HCEC 1CT (cell line): Measurements from ENCODE around the gene ABHD17B.
A peak's percentile ranks its signal among the peaks of the same experiment; 100 is the strongest.
"Not testable (repeated sequence)": the region's sequence is repeated elsewhere in the genome, so short reads cannot be mapped to it uniquely, and the experiment has no call there.

Source experiments
- DNase-seq: peaks from one replicate; pipeline ENCODE4 v3.0.0-alpha.2; 2017

ABHD17B gene

DNA sequence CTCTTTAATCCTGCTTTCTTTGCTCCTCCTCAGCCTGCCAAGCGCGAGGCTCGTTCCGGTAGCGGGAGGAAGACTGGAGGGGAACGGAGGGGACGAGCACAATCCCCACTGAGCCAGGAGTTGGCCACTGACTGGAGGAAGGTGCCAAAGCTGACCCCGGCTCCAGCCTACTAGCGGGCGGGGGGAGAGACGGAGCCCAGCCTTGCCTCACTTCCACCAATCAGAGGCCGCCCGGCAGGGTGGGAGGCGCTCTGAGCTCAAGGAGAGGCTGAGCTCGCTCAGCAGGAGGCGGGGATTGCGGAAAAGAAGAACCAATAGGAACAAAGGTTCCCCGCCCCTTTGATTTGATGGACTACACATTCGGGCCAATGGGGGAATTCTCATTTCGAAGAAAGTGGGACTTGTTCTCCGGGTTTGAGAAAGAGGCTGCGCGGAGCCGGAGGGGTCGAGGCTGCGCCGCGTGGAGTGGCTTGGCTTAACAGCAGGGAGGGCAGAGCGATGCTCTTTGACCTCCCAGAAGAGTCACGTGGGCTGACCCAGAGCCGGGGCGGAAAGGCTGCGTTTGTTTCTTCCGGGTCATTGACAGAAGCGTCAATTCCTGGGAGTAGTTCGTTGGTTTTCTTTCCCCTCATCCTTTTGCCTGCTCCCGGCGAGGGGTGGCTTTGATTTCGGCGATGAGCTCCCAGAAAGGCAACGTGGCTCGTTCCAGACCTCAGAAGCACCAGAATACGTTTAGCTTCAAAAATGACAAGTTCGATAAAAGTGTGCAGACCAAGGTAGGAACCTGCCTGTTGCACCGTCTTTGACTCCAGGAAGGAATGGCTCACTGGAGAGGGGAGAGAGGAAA lies at the start of gene ABHD17B, which contains the start of gene C9orf85:
Gene ABHD17B, minus strand, starts transcription at position 133 of the 847 bp plus-strand sequence. CDS start 36,113 bp downstream, outside the sequence.
Gene C9orf85, plus strand, starts transcription at position 579 of the 847 bp plus-strand sequence. Its CDS starts 96 bp downstream, at position 675.
- peak; percentile 99 for DNase-seq

DNA sequence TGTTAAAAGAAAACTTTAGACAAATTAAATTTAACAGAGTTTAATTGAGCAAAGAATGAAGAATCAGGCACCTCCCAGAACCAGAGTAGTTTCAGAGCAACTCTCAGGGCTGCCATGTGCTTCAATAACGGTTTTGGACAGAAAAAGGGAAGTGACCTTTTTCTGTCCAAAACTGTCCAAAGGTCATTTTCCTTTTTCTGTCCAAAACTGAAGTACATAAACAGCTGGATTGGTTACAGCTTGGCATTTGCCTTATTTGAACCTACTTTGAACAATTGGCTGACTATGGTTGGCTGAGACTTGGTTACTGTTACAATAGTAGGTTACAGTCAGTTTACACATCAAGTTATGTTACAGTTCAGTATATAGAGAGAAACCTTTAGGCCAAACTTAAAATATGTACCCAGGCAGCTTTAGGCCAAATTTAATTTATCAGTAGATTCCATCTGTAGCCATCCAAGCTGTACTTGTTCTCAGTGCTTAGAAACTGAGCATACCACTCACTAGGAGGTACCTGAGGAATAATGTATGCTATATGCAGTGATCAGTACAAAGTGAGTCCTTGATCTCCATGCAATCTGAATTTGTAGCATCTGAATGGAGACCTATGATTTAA lies 44.4 kb upstream of the ABHD17B start:
- DNase-seq, result no peak

DNA sequence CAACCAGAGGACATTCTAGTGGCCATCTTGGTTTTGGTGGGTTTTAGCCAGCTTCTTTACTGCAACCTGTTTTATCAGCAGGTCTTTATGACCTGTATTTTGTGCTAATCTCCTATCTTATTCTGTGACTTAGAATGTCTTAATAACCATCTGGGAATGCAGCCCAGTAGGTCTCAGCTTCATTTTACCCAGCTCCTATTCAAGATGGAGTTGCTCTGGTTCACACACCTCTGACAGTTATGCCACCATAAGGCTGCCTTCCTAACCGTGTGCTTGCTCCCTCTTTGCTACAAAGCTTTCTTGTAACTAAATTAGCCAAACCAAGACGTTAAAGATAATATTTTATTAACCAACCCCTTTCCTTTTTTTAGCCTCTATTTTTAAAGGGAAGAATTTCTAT lies 43.7 kb upstream of the ABHD17B start:
- DNase-seq, result not testable (repeated sequence)

DNA sequence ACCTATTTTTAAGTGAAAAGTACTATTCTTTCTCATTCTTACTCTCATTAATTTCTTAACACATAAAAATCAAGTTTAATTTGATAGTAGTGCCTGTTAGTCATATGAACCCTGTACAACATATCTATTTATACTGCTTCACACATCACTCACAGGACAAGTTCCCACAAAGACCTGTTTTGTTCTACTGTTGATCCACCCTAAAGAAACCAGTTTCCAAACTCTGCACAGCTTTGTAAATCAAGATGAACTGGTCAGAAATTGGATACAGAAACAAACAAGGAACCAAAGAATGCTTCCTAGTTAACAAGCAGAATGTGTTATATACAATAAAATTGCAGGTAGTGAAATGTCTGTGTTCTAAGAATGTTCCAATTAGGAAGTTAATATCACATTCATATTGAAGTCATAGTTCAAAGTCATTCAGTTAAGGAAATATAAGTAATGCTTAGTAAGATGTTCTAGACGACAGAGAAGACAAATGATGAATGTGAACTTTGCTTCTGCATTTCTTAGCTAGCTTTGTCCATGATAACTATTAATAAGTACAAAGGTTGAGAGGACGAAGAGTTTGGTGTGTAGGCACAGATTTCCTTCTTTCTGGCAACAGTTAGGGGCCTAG lies 33.9 kb upstream of the ABHD17B start:
- no peak for DNase-seq

DNA sequence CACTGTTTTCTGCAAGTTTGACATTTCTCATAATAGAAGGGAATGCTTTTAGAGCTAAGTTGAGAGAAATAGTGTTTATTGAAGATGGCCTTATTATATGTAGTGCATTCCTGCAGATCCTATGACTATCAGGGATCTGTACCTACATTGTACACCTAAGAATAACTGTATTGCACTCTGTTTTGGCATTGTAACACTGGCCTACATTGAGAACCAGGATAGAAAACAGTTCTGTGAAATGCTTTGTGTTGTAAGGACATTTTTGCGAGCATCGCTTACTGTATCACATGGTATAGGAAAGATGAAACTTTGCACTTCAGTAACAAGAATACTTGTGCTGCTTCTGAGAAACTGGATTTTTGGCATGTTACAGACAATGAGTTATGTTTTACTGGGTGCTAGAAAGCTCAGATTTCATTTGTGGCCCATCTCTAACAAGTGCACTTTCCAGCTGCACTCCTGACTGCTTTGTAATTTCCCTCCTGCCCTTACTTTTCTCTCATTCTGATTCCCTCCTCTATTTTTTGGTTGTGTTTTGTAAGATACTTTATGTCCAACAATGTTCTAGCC lies 31.1 kb upstream of the ABHD17B start:
- no peak for DNase-seq

DNA sequence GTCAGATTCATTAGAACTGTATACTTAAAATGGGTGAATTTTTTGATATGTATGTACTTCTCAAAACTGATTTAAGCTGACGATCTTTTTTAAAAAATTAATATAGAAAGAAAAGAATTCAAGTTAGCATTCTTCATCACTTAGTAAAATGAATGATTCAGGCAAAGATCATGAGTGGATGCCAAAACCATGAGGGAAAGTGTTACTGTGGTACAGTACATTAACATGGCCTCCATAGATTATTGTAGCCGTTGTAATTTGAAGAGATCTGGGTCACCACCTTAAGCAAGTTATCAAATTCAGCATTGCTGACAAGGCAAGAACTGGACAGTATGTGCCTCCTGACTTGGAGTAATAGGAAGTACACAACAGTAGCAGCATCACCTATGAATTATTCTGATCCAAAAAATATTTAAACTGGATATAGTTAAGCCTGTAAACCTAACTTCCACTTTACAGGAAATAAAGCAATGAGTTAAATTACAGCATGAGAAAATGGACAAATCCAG lies 30.1 kb upstream of the ABHD17B start:
- peak; percentile 78 for DNase-seq

DNA sequence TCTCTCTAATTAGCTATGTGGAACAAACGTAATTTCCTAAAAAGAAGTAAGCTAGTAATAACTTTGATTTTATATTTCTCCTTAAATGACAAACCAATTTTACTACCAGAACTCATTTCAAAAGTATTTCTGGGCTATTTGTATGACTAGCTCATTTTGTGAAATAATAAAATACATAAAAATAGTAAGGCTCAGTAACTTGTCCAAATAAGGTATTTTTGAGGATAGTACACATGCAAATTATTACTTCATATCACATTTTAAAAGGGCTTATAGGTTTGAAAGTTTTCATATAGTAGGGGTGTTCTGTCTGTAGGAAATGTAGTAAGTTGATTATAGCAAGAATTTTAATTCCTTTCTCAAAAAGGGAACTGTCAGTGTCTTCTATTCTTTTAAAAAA lies 26.9 kb upstream of the ABHD17B start:
- peak; percentile 58 for DNase-seq

DNA sequence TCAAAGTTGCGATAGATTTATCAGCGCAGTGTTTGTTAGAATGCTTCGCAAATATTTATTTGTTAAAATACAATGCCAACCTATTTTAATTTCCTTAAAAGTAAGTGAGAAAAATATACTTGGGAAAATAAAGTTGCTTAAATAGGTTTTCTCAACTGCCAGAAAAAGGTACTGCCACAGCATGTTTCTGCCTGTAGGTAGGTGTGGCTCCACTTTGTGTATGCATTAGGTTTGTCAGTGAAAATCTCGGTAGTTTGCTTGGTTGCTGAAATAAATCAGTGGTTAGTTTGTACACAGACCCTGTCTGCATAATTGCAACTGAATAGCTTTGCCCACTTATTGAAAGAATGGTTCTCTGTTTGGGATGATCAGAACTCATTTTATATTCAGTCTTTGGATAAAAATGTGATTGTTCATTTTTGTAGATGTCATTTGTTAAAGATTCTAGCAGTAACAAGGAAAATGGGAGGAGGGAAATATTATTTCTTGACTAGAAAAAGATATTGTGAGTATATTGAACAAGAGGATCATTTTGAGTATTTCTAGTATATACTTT lies 26.2 kb upstream of the ABHD17B start:
- no peak for DNase-seq

DNA sequence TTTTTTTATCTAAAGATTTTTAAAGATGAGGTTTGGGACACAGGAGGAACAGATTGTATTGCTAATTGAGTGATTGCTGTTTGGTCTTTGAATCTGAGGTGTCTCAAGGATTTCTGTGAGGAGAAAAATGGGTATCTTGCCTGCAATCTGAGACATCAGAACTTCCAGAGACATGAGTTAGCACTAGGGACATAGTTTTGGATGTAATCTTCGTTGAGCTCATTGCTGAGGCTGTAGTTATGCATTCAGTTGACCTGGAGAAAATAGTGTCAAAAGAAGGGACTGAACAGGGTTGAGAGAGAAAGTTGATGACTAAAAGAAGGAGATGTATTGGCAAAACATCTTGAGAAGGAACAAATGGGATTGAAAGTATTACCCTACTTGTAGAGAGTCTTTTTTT lies 25.1 kb upstream of the ABHD17B start:
- DNase-seq, result no peak

DNA sequence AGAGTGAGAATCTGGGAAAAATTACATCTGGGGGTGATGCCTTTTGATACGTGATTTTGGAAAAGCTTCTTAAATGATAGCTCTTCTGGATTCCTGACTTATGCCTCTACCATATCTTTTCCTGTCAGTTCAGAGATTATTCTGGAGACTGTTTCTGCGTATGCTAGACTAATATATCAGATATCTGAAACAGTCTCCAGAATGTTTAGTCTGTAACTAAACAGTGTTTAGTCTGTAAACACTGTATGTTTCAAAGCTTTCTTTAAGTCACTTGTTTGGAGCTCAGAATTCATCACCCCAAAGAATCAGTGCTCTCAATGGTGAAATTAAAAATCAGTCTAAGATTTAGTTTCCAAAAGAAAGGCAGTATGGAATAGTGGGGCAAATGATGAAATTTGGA lies 20.2 kb upstream of the ABHD17B start:
- DNase-seq, result no peak

DNA sequence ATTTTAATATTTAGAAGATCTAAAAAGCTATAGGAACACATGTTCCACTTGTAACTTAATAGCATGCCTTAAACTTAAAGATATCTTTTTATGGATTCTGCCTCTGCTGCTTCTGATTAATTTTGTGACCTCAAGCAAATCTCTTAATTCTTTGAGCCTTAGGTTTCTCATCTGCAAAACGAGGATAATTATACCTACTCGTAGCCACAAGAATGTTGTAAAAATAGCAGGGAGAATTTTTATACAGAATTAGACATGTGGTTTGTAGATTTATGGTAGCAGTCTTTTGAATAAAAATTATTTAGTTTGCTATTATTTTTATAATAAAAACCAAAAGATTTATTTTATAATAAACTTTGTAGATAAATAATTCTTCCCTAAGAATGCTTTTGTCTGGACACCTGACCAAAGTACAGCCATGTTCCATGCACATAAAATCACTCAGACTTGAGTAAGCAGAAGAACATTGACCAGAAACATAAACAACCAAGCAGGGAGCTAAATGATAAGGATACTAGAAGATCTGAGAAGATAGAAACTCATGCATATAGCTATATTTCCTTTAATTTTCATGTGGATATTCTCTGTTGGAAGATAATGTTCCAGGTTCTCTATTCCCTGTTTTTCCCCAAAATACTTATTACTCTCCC lies 18.9 kb upstream of the ABHD17B start:
- DNase-seq, result peak; percentile 62

DNA sequence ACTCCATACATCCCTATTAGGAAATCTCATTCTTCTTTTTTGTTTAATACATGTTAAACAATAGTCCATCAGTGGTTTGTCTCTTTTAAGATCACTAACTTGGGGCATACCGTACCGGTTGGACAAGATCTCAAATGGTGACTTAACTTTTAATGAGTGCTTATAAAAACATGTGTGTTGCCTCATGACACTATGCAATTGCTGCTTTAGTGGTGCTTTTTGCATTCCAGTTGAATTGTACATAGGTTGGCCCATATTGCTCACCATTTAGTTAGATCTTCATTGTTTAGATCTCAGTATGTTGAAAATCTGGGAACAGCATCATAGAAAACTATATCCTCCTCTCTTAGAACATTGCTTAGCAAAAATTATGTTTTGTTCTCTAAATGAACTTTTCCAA lies 18.2 kb upstream of the ABHD17B start:
- DNase-seq, result peak; percentile 92

DNA sequence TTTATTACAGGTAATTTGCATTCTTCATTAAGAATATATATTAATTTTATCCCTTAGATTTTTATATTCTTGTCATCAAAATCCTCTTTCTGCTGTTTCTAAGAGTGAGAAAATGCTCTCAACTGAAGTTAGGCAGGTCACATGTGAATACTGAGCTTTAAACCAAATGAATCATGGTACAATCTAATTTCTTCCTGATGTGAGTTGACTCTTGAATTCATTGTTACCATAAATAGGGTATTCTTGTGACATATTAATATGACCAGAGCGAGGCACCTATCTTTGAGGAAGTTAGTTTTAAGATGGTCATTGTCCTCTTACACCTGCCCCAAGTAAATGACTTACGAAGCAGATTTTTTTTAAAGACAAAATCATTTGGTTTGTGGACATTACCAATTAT lies 17.8 kb upstream of the ABHD17B start:
- no peak for DNase-seq

DNA sequence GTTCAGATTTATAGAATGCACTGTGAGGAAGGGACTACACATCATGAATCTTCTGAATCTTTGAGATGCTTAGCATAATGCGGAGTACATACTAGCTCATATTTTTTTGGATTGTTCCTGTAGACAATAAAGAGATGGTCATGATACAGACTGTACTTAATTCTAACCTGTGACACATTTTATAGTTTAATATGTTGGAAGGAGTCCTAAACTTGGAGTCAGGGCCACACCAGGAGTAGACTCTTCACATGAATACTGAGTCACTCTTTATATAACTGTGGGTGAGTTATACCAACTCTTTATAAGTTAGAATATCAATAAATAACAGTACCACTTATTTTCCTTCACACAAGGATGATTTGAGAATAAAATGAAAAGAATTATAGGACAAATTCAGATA lies 17.4 kb upstream of the ABHD17B start:
- peak; percentile 54 for DNase-seq

DNA sequence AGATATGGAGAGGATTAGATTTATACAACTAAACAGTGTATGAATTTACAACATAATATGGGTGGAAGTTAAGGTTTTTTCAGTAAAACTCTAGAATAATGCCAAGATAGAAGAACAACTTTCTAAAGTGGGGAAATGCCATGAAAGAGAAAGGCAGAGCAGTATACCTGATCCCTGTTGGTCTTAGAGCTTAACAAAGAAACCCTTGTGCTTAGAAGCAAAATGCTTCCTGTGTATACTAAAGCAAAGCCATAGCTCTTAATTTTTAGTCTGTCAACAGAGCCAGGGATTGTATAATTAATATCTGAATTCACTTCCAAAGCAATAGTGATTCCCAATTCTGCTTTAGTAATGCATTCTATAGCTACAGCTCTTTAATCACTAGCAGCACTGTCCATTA lies 14.8 kb upstream of the ABHD17B start:
- no peak for DNase-seq

DNA sequence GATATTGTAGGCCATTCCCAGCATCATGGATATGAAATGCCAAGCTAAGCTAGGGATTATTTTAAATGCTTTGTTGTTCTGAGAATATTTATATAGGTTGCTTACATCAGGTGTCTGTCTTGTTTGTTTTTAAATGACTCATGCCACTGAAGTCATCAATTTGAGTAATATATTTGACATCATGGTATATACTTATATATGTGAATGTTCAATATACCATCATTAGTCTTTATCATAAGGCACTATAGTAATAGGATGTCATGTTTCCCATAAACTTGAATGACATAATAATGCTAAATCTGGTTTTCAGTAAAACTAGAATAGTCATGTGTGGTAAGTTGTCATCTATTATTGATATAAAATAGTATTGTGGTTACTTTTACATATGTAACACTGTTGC lies 13.6 kb upstream of the ABHD17B start:
- DNase-seq, result no peak

DNA sequence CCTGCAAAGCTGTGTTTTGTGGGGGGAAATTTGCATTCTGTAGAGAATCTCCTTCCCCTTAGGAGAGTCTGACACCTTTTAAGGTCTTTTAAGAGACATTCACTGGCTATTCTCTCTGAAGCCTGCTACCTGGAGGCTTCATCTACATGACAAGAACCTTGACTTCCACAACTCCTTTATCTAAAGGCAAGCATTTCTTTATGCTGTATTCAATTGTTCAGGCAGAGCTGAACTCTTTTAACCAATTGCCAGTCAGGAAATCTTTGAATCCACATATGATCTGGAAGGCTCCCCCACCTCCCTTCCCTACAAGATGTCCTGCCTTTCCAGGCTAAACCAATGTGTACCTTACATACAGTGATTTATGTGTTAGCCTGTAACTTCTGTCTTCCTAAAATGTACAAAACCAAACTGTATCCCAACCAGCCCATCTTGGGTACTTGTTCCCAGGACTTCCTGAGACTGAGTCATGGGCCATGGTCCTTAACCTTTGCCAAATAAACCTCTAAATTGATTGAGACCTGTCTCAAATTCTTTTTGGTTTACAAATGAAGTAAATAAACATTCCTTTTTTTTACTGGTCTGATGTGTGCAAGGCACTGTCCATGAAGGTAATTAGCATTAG lies 10.3 kb upstream of the ABHD17B start:
- no peak for DNase-seq

DNA sequence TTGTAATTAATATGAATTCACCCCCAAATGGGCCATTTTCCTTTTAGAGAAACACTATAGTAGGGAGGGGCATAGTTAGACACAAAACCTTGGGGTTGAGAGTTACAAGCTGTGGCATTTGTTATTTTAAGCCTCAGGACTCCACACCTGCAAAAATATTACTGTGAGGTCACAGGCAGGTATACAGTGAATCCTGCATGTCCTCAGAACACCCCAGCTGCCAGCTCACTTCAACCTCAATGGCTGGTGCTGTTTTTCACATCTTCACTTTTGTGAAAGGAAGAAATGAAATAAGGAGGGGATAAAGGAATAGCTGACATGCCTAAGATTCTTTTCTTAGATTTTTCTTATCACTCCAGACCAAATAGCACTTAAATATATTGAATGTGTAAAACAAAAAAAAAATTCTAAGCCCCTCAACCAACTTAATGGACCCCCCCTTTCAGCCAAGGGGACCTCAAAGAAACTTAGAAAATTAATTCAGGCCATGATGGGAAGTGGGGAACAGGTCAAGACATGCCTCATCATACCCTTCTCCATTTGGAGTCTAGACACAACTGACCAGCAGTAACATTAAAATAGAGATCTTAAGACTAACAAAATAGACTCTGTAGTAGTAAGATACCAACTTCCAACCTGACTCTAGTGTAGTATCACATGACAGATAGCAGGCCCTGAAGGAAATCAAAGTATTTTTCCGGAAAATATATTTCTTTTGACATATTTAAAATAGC lies 9.6 kb upstream of the ABHD17B start:
- no peak for DNase-seq

DNA sequence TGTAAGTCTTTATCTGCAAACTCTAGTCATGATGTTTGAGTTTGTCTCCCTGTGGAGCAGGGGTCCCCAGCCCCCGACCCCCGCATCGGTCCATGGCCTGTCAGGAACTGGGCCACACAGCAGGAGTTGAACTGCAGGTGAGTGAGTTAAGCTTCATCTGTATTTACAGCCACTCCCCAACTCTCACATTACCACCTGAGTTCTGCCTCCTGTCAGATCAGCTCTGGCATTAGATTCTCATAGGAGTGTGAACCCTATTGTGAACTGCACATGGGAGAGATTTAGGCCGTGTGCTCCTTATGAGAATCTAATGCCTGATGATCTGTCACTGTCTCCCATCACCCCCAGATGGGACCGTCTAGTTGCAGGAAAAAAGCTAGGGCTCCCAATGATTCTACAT lies 7.4 kb upstream of the ABHD17B start:
- DNase-seq, result no peak

DNA sequence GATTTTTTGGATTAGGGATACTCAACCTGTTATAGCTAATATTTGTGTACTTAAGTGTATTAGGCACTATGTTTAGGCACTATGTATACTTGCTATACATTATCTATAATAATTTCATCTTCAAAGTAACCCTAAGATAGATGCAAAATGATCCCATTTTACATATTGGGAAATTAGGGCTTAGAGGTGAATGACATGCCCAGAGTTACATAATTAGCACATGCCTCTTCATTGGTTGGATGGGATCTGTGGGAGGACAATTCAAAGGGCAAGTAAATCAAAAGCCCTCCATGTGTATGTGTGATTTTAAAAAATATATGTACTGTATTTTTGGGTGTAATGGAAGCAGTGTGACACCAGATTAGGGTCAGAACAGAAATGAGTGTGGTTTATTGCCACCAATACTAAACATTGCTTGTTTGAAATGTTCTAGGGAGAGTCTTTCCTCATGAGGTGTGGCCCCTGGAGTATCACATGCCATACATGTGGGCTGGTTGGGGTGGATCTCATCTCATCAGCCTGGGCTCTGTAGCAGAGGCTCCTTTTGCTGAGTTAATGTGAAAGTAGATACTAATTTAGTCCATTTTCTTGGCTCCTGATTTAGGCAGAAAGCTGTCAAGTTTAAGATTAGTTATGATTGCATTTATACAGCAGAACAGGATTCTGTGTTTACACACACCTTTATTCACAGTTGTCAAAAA lies 6.0 kb upstream of the ABHD17B start:
- DNase-seq, result no peak

DNA sequence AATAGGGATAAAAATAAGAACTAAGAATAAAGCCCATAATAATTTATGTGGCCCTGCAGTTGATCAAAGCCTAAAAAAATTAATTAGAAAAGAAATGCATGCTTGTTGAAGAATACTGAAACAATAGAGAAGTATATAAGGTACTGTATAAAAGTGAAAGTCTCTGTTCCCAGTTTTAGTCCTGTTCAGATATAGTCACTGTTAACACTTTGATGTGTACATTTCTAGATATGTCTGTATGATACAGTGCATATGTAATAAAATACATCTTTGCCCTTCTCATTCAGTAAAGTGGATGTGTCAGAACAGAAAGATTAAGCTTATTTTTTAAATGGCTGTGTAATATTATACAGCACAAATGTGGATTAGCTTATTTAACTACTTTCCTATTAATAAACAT lies 4.5 kb upstream of the ABHD17B start:
- no peak for DNase-seq
